Trophoblast cell (in vitro differentiated cells and primary cell): ENCODE results near the gene MDGA2.

Source experiments
- DNase-seq, 2 donors: peaks; one replicate each; pipeline ENCODE4 v3.0.0-alpha.2; 2016
- H2AFZ ChIP-seq: 2 replicates; pipeline ENCODE4 v1.6.1; 2013; ENCODE audit warnings: low read length, moderate library complexity, mild to moderate bottlenecking; ENCODE audit not compliant: insufficient read depth, poor library complexity
- H2AK5ac ChIP-seq: 2 replicates; pipeline ENCODE4 v1.6.1; 2013; ENCODE audit warnings: mild to moderate bottlenecking, low read length
- H2BK120ac ChIP-seq: 2 replicates; pipeline ENCODE4 v1.6.1; 2013; ENCODE audit warnings: low read length, mild to moderate bottlenecking, moderate library complexity; ENCODE audit not compliant: insufficient read depth, poor library complexity
- H2BK12ac ChIP-seq: 2 replicates; pipeline ENCODE4 v1.6.1; 2013; ENCODE audit warnings: mild to moderate bottlenecking, low read length, moderate library complexity
- H2BK5ac ChIP-seq: 2 replicates; pipeline ENCODE4 v1.6.1; 2013; ENCODE audit warnings: low read length, low read depth, moderate library complexity, mild to moderate bottlenecking; ENCODE audit not compliant: poor library complexity
- H3K14ac ChIP-seq: 2 replicates; pipeline ENCODE4 v1.6.1; 2013; ENCODE audit warnings: mild to moderate bottlenecking, low read length
- H3K18ac ChIP-seq: 2 replicates; pipeline ENCODE4 v1.6.1; 2013; ENCODE audit warnings: mild to moderate bottlenecking, low read length
- H3K23ac ChIP-seq: 2 replicates; pipeline ENCODE4 v1.6.1; 2013; ENCODE audit warnings: low read length
- H3K27ac ChIP-seq: 2 replicates; pipeline ENCODE4 v1.5.1; 2013; ENCODE audit warnings: low read depth, mild to moderate bottlenecking, inconsistent platforms, low read length, moderate library complexity
- H3K27me3 ChIP-seq: 2 replicates; pipeline ENCODE4 v1.6.1; 2013; ENCODE audit warnings: inconsistent platforms, mild to moderate bottlenecking, low read length, moderate library complexity; ENCODE audit not compliant: insufficient read depth
- H3K36me3 ChIP-seq, 2 experiments: 1 replicate in 1 of 2; 2 replicates in 1 of 2; pipeline ENCODE4 v1.6.1; 2013; ENCODE audit warnings: low read length in 2 of 2, mild to moderate bottlenecking in 2 of 2, moderate library complexity in 1 of 2; ENCODE audit not compliant: insufficient read depth in 2 of 2, control insufficient read depth in 1 of 2
- H3K4ac ChIP-seq: 2 replicates; pipeline ENCODE4 v1.6.1; 2013; ENCODE audit warnings: low read depth, mild to moderate bottlenecking, low read length, moderate library complexity
- H3K4me1 ChIP-seq, 2 experiments: 1 replicate in 1 of 2; 2 replicates in 1 of 2; pipeline ENCODE4 v1.6.1; 2013; ENCODE audit warnings: low read length in 2 of 2, mild to moderate bottlenecking in 2 of 2, moderate library complexity in 1 of 2; ENCODE audit not compliant: insufficient read depth in 2 of 2, control insufficient read depth in 1 of 2
- H3K4me2 ChIP-seq: 2 replicates; pipeline ENCODE4 v1.6.1; 2013; ENCODE audit warnings: inconsistent platforms, mild to moderate bottlenecking, low read length, moderate library complexity
- H3K4me3 ChIP-seq: 2 replicates; pipeline ENCODE4 v1.5.1; 2013; ENCODE audit warnings: mild to moderate bottlenecking, low read depth, low read length, inconsistent platforms
- H3K79me1 ChIP-seq: one replicate; pipeline ENCODE4 v1.6.1; 2013; ENCODE audit warnings: low read length
- H3K79me2 ChIP-seq: 2 replicates; pipeline ENCODE4 v1.6.1; 2013; ENCODE audit warnings: low read length, mild to moderate bottlenecking; ENCODE audit not compliant: control insufficient read depth, insufficient read depth, poor library complexity
- H3K9ac ChIP-seq: 2 replicates; pipeline ENCODE4 v1.6.1; 2013; ENCODE audit warnings: mild to moderate bottlenecking, low read length
- H3K9me3 ChIP-seq: 2 replicates; pipeline ENCODE4 v1.6.1; 2013; ENCODE audit warnings: low read depth, mild to moderate bottlenecking, control low read depth, inconsistent platforms, low read length; ENCODE audit not compliant: insufficient read depth
- H4K12ac ChIP-seq: 2 replicates; pipeline ENCODE4 v1.6.1; 2013; ENCODE audit warnings: low read depth, mild to moderate bottlenecking, low read length, moderate library complexity
- H4K8ac ChIP-seq: 2 replicates; pipeline ENCODE4 v1.6.1; 2013; ENCODE audit warnings: low read depth, mild to moderate bottlenecking, low read length, moderate library complexity
- H4K91ac ChIP-seq: one replicate; pipeline ENCODE4 v1.6.1; 2013; ENCODE audit warnings: low read depth, mild to moderate bottlenecking, low read length, moderate library complexity
- WGBS: extraction: QIAGEN DNeasy Blood & Tissue Kit; methylation state at CpG from one replicate; pipeline ENCODE4 v1.1.7; 2013; ENCODE audit warnings: missing lambda C conversion rate; ENCODE audit not compliant: insufficient read length, insufficient coverage; ENCODE audit errors: extremely low coverage; 5-methylcytosine and 5-hydroxymethylcytosine counted together

The MDGA2 gene

DNA sequence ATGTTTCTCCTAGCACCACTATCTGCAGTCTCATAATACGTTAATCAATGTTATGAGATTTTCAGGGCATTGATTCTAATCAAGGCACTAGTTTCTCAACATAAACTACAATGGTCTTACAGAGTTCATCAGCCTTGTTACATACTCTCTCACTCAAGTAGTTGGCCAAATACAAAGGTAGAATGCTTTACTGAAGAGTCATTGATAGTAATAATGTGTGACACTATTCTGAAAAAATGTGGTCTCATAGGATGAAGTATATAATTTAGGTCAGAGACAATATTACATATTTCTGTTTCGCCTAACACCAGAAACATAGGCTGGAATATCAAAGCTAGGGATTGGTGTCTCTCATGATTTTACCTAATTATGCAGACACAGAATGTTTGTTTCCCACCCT is 35.2 kb upstream of the MDGA2 start:
- no peak overlapping the region for H4K12ac ChIP-seq
- H3K14ac ChIP-seq: no peak overlapping the region
- H3K18ac ChIP-seq: no peak overlapping the region
- no peaks in the 10 kb centered on the region for H3K27me3 ChIP-seq
- DNase-seq: peak in 1 of 2 donors; percentile 38
- H3K23ac ChIP-seq: no peak overlapping the region
- H3K79me2 ChIP-seq: no peaks in the 10 kb centered on the region
- no peak overlapping the region for H4K91ac ChIP-seq
- H3K4ac ChIP-seq: no peak overlapping the region
- no peak overlapping the region for H3K4me2 ChIP-seq
- H3K4me3 ChIP-seq: no peak overlapping the region
- no peak overlapping the region for H4K8ac ChIP-seq
- H3K9me3 ChIP-seq: no peaks in the 10 kb centered on the region
- H2AFZ ChIP-seq: no peak overlapping the region
- WGBS: no CpG with 5 or more reads among the region's 2 CpGs
- no peaks in the 10 kb centered on the region for H3K4me1 ChIP-seq
- H3K9ac ChIP-seq: no peak overlapping the region
- no peak overlapping the region for H3K27ac ChIP-seq
- H2AK5ac ChIP-seq: no peak overlapping the region
- no peak overlapping the region for H2BK12ac ChIP-seq
- no peaks in the 10 kb centered on the region for H3K36me3 ChIP-seq
- H3K79me1 ChIP-seq: no peaks in the 10 kb centered on the region
- no peak overlapping the region for H2BK120ac ChIP-seq
- H2BK5ac ChIP-seq: no peak overlapping the region

DNA sequence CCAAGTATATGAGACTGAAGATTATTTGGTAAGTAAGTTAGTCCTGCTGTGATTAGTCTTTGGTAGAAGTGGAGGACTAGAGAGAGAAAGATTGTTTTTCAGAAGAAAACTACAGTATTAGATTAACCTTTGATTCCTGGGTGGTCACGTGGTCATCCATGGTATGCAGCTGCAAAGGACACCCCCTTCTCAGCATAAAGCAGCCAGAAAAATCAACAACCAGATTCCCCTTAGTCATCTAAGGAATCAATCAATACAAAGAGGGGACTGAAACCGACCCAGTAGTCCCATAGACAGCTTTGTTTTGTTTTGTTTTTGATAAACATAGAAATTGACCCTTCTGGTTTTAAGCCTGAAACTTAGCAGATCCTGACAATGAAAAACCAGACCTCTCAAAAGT is 30.3 kb upstream of the MDGA2 start:
- no peak overlapping the region for H4K8ac ChIP-seq
- no peaks in the 10 kb centered on the region for H3K36me3 ChIP-seq
- no peaks in the 10 kb centered on the region for H3K4me1 ChIP-seq
- H3K4ac ChIP-seq: no peak overlapping the region
- no peak overlapping the region for H2BK120ac ChIP-seq
- H3K27ac ChIP-seq: no peak overlapping the region
- no peak overlapping the region for H3K4me3 ChIP-seq
- no CpG with 5 or more reads among the region's 2 CpGs for WGBS
- DNase-seq: no peak
- H3K14ac ChIP-seq: no peak overlapping the region
- H3K23ac ChIP-seq: no peak overlapping the region
- no peak overlapping the region for H3K4me2 ChIP-seq
- no peak overlapping the region for H3K18ac ChIP-seq
- H3K9ac ChIP-seq: no peak overlapping the region
- H2BK12ac ChIP-seq: no peak overlapping the region
- H4K12ac ChIP-seq: no peak overlapping the region
- no peak overlapping the region for H2AFZ ChIP-seq
- H4K91ac ChIP-seq: no peak overlapping the region
- no peak overlapping the region for H2AK5ac ChIP-seq
- H3K27me3 ChIP-seq: no peaks in the 10 kb centered on the region
- H3K79me1 ChIP-seq: no peaks in the 10 kb centered on the region
- H3K79me2 ChIP-seq: no peaks in the 10 kb centered on the region
- no peaks in the 10 kb centered on the region for H3K9me3 ChIP-seq
- H2BK5ac ChIP-seq: no peak overlapping the region

DNA sequence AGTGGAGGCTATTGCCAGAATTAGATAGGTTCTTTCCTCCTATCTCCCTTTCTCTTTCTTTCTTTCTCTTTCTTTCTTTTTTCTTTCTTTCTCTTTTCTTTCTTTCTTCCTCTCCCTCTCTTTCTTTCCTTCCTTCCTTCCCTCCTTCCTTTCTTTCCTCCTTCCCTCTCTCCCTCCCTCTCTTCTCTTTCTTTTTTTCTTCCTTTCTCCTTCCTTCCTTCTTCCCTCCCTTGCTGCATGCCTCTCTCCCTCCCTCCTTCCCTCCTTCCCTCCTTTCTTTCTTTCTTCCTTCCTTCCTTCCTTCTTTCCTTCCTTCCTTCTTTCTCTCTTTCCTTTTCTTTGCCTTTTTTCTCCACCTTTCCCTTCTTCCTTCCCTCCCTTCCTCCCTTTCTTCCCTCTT is 16.4 kb upstream of the MDGA2 start:
- Histone ChIP-seq H3K4me2 (no peak overlapping the region), H2AK5ac (no peak overlapping the region), H3K79me2 (no peaks in the 10 kb centered on the region), H2BK120ac (no peak overlapping the region), H3K4me1 (no peaks in the 10 kb centered on the region), H3K9me3 (no peaks in the 10 kb centered on the region), H3K27me3 (no peaks in the 10 kb centered on the region), H4K12ac (no peak overlapping the region), H2BK5ac (no peak overlapping the region), H3K9ac (no peak overlapping the region), H3K18ac (no peak overlapping the region), H2AFZ (no peak overlapping the region), H4K8ac (no peak overlapping the region), H3K36me3 (no peaks in the 10 kb centered on the region), H2BK12ac (no peak overlapping the region), H4K91ac (no peak overlapping the region), H3K14ac (no peak overlapping the region), H3K4me3 (no peak overlapping the region), H3K27ac (no peak overlapping the region), H3K23ac (no peak overlapping the region), H3K4ac (no peak overlapping the region), H3K79me1 (no peaks in the 10 kb centered on the region)
- no peak for DNase-seq

DNA sequence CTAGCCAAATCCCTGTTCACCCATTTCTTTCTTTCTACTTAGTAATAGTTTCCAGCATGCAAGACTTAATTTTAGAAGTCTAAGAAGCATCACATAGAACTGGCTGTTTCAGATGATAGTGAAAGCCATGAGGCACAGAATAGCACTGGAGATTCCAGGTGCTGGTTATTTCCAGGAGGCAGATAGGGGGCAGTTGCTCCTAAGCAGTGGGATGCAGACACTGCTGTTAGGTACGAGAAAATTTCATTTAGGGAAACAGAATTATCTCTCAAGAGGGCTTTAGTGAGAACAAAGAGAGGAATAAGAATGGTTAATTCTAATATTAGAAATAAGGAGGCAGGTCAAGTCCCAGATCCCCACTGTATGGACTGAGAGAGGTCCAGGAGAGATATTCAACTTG is 3.6 kb upstream of the MDGA2 start:
- Histone ChIP-seq H3K27ac (no peak overlapping the region), H2BK120ac (no peak overlapping the region), H3K79me2 (no peaks in the 10 kb centered on the region), H3K9me3 (no peaks in the 10 kb centered on the region), H3K36me3 (no peaks in the 10 kb centered on the region), H3K79me1 (no peaks in the 10 kb centered on the region), H2BK12ac (no peak overlapping the region), H4K91ac (no peak overlapping the region), H3K14ac (no peak overlapping the region), H3K23ac (no peak overlapping the region), H2BK5ac (no peak overlapping the region), H4K8ac (no peak overlapping the region), H3K4me2 (no peak overlapping the region), H3K4me3 (no peak overlapping the region), H2AFZ (no peak overlapping the region), H3K4me1 (peaks cover 15 to 16% of the 10 kb centered on the region in 2 experiments), H3K27me3 (peaks cover 34% of the 10 kb centered on the region), H3K18ac (no peak overlapping the region), H4K12ac (no peak overlapping the region), H3K9ac (no peak overlapping the region), H2AK5ac (no peak overlapping the region), H3K4ac (no peak overlapping the region)
- no CpG with 5 or more reads among the region's 1 CpG for WGBS
- DNase-seq: no peak
